ENCODE measurements around the gene PLEKHM1. TPM values are rescaled to one million over a fixed set of nuclear protein-coding genes. Genes with fewer than 3 reads are reported as not detected.

Gene PLEKHM1
- total and polyA plus RNA-seq, 2 of the 4 experiments (the other 2 are of a cell fraction): 4.7 to 16.4 TPM

- BruUV-seq (replicated peaks): no TSS peak
- Histone ChIP-seq H3K9me3 (ENCODE audit: control insufficient read depth, insufficient read depth, low read length) (no peaks in the 10 kb centered on the region), H3K9me1 (ENCODE audit: insufficient read depth, low read length) (no peaks in the 10 kb centered on the region), H3K27ac (ENCODE audit: insufficient read depth, low read length) (no peak overlapping the region), H3K18ac (ENCODE audit: low read depth, low read length) (no peak overlapping the region), H2AFZ (replicated peaks; ENCODE audit: low read length, poor library complexity) (no peak overlapping the region), H3K79me1 (ENCODE audit: low read depth in 1 of 2, low read length in 2 of 2) (no peaks in the 10 kb centered on the region), H3K23ac (ENCODE audit: low read depth, low read length) (no peak overlapping the region), H2BK15ac (ENCODE audit: low read depth, low read length) (no peak overlapping the region), H3K4ac (ENCODE audit: low read depth, low read length) (no peak overlapping the region), H4K8ac (ENCODE audit: low read depth in 2 of 2, low read length in 2 of 2) (no peak overlapping the region), H2BK5ac (ENCODE audit: low read depth, low read length, poor library complexity, severe bottlenecking) (no peak overlapping the region), H3K56ac (ENCODE audit: extremely low read depth, insufficient read depth, low read length) (no peak overlapping the region), H2AK5ac (ENCODE audit: low read depth, low read length) (no peak overlapping the region), H3K14ac (replicated peaks; ENCODE audit: low read depth, low read length) (no peak overlapping the region), H4K20me1 (ENCODE audit: insufficient read depth, low read length) (peaks cover 10% of the 10 kb centered on the region; the same call in 1 of the 2 replicates), H4K91ac (ENCODE audit: insufficient read depth, low read depth, low read length) (no peak overlapping the region), H3K9ac (ENCODE audit: low read depth, low read length) (no peak overlapping the region), H3K27me3 (ENCODE audit: control insufficient read depth, insufficient read depth, low read length) (peaks cover 30% of the 10 kb centered on the region), H3K4me3 (ENCODE audit: insufficient read depth, low read depth, low read length) (no peak overlapping the region), H2AK9ac (replicated peaks; ENCODE audit: low read depth, low read length, poor library complexity) (no peak overlapping the region), H3K4me1 (ENCODE audit: control insufficient read depth, insufficient read depth, low read length) (no peaks in the 10 kb centered on the region), H2BK20ac (ENCODE audit: low read depth, low read length) (no peak overlapping the region), H3K36me3 (ENCODE audit: control insufficient read depth, insufficient read depth, low read length) (no peaks in the 10 kb centered on the region), H2BK120ac (ENCODE audit: low read depth, low read length) (no peak overlapping the region), H3K4me2 (ENCODE audit: low read depth, low read length) (no peak overlapping the region), H4K5ac (ENCODE audit: low read depth, low read length) (no peak overlapping the region)
- intact Hi-C loops (cut with micrococcal nuclease) (loop anchor here (1.0 to 10.0 kb wide), 3 partner anchors 29 to 430 kb away; no protein-coding TSS in a partner anchor), in situ Hi-C loops (cut with MboI; ENCODE audit: low sequenced_read_pairs) (loop anchor here (25.0 kb wide), 1 partner anchor 413 kb away; the partner anchor contains the start of gene SPPL2C), dilution Hi-C loops (cut with HindIII; ENCODE audit: low sequenced_read_pairs, unreplicated experiment) (no loop called here)
- 86% methylated on average over 4 of the region's 6 CpGs; no CpG with 5 or more reads in 1 of the 2 experiments for WGBS, 2 experiments (ENCODE audit: extremely low coverage in 2 of 2, insufficient read length in 1 of 2)
- ChIA-PET POLR2A (ENCODE audit: unreplicated experiment) (no interaction called here), CTCF (no interaction called here)
- TF ChIP-seq ELK1 (IDR thresholded peaks at IDR 0.05; ENCODE audit: borderline replicate concordance, low read depth, low read length): no peak
- TF ChIP-seq RAD21 (IDR thresholded peaks at IDR 0.05; ENCODE audit: low read length): no peak
- no peak for TF ChIP-seq MXI1 (IDR thresholded peaks at IDR 0.05; ENCODE audit: borderline replicate concordance, low read depth, low read length)
- no peak for TF ChIP-seq CHD1 (IDR thresholded peaks at IDR 0.05; ENCODE audit: low read depth, low read length)
- TF ChIP-seq POLR2A (IDR thresholded peaks at IDR 0.05; ENCODE audit: low read depth, low read length): no peak
- TF ChIP-seq, protein P1, sequence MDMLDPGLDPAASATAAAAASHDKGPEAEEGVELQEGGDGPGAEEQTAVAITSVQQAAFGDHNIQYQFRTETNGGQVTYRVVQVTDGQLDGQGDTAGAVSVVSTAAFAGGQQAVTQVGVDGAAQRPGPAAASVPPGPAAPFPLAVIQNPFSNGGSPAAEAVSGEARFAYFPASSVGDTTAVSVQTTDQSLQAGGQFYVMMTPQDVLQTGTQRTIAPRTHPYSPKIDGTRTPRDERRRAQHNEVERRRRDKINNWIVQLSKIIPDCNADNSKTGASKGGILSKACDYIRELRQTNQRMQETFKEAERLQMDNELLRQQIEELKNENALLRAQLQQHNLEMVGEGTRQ (IDR thresholded peaks at IDR 0.05; ENCODE audit: low read depth, low read length): no peak
- TF ChIP-seq CTCF (conservative IDR thresholded peaks at IDR 0.05; ENCODE audit: low read depth, low read length): no peak
- TF ChIP-seq FOS (IDR thresholded peaks at IDR 0.05; ENCODE audit: low read depth, low read length): no peak
- TF ChIP-seq CEBPB (IDR thresholded peaks at IDR 0.05; ENCODE audit: low read depth, low read length): no peak
- no peak for TF ChIP-seq RFX5 (IDR thresholded peaks at IDR 0.05; ENCODE audit: low read depth, low read length)
- TF ChIP-seq MAFK (IDR thresholded peaks at IDR 0.05; ENCODE audit: low read depth, low read length): no peak
- TF ChIP-seq NFE2L2 (IDR thresholded peaks at IDR 0.05; ENCODE audit: low read depth, low read length): no peak
- TF ChIP-seq BHLHE40 (IDR thresholded peaks at IDR 0.05; ENCODE audit: low read depth, low read length): no peak
- no peak for TF ChIP-seq SMC3 (IDR thresholded peaks at IDR 0.05; ENCODE audit: low read depth, low read length)
- TF ChIP-seq MAZ (IDR thresholded peaks at IDR 0.05; ENCODE audit: borderline replicate concordance, low read depth, low read length): no peak
- ATAC-seq (ENCODE audit: low read depth) (no peak), DNase-seq (no peak)
Observed at GRCh38 chr17:45424769-45425124, 65.8 kb downstream of the PLEKHM1 start.
